HepG2 (cell line): ENCODE measurements around the gene AXIN1. TPM values are rescaled to one million over a fixed set of nuclear protein-coding genes. Genes with fewer than 3 reads are reported as not detected.

Experiments
- CBX1 ChIP-seq: IDR thresholded peaks from one replicate; pipeline ENCODE4 v1.6.1; 2016; ENCODE audit warnings: antibody characterized with exemption, low read depth
- HOXA3 ChIP-seq: sonication (generic); formaldehyde crosslinking; IDR thresholded peaks from 2 replicates; pipeline ENCODE4 v1.5.0; 2020; ENCODE audit warnings: missing genetic modification reagents
- ZNF432 ChIP-seq: sonication (generic); formaldehyde crosslinking; IDR thresholded peaks from 2 replicates; pipeline ENCODE4 v1.5.0; 2020; ENCODE audit warnings: missing genetic modification reagents, mild to moderate bottlenecking, borderline replicate concordance
- ZNF556 ChIP-seq: sonication (generic); formaldehyde crosslinking; IDR thresholded peaks from 2 replicates; pipeline ENCODE4 v1.4.0; 2020; ENCODE audit warnings: mild to moderate bottlenecking, missing genetic modification reagents, borderline replicate concordance
- polyA plus RNA-seq, 8 experiments: library from polyadenylated mRNA; depleted of rRNA in 3 of 8; stranded (reverse) in 7 of 8; unstranded in 1 of 8; fragments of >200 nt; fragmentation: Illumina TruSeq in 4 of 8; extraction: Trizol in 4 of 8; gene quantifications; 2 replicates each; pipeline versions ENCODE4 v1.2.1 to v1.2.3, GENCODE V29; 2011 to 2016; ENCODE audit warnings: low read depth in 4 of 8, missing spikeins in 1 of 8, mixed read lengths in 1 of 8; ENCODE audit not compliant: insufficient read depth in 1 of 8
- total RNA-seq, 5 experiments: library from RNA; depleted of rRNA; stranded (reverse); fragments of >200 nt; fragmentation: Illumina TruSeq; extraction: Trizol; gene quantifications; 2 replicates each; pipeline ENCODE4 v1.2.3, GENCODE V29; 2016; ENCODE audit warnings: low read depth in 1 of 5
- TF ChIP-seq, protein P1 (sequence below): IDR thresholded peaks from 2 replicates; pipeline ENCODE4 v1.6.1; 2016; ENCODE audit warnings: missing compliant biosample characterization, missing genetic modification reagents, borderline replicate concordance
- TF ChIP-seq, protein P2 (sequence below): sonication (generic); formaldehyde crosslinking; IDR thresholded peaks from 2 replicates; pipeline ENCODE4 v1.4.0; 2020; ENCODE audit warnings: mild to moderate bottlenecking, missing genetic modification reagents
- TF ChIP-seq, protein P3 (sequence below), 2 experiments: fragments of 450-650 bp in 1 of 2; sonication (generic) in 1 of 2; formaldehyde crosslinking in 1 of 2; IDR thresholded peaks; 2 replicates each; pipeline versions ENCODE4 v1.6.1 to v1.8.0; 2016 to 2022; ENCODE audit warnings: antibody characterized with exemption in 1 of 2, mild to moderate bottlenecking in 1 of 2, missing genetic modification reagents in 1 of 2

AXIN1 gene
- total and polyA plus RNA-seq, 2 of the 13 experiments (the other 11 are each of a cell fraction or from before 2014, with no cell fraction given), result 24.0 to 26.0 TPM

DNA sequence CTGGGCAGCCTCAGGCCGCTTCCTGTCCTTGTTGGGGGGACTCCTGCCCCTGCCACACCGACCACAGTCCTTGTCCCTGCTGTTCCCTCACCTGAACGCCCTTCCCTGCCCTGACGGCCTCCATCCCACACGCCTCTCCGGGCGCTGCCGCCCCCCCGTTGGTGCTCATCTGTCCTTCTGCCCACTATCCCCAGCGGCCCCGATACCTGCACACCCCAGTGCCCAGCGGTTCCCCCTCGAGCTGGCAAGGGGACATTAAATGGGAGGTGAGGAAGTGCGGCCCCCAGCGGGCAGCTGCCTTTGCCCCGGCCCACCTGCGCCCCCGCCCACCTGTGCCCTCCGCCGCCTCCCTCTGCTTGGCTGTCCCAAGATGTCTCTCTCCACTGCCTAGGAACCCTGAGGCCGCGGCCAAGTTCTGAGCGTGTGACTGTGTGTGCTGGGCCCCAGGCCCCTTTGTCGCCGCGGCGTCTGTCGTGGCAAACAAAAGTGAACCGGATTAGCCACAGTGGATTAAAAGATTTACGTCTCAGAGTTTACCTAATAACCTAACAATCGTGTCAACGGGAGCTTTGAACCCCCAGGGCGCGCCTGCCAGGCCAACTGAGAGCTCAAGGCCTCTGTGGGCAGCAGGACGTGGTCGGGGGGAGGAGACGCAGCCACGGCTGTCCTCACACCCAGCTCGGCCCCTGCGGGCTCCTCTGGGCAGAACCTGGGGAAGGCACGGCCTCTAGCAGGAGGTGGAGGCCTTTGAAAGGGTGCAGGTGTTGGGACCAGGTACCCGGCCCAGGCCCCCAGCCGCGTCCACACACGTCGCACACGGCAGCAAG lies 7.6 kb upstream of the AXIN1 start (continued):
- no peak for TF ChIP-seq CBX1
- TF ChIP-seq ZNF556, result 0 out of 2 replicates have a peak, but pooled peaks have one; percentile 19
- TF ChIP-seq, protein P1, sequence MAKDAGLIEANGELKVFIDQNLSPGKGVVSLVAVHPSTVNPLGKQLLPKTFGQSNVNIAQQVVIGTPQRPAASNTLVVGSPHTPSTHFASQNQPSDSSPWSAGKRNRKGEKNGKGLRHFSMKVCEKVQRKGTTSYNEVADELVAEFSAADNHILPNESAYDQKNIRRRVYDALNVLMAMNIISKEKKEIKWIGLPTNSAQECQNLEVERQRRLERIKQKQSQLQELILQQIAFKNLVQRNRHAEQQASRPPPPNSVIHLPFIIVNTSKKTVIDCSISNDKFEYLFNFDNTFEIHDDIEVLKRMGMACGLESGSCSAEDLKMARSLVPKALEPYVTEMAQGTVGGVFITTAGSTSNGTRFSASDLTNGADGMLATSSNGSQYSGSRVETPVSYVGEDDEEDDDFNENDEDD (CRISPR knock-in tag), result no peak; the same call in 1 of the 2 replicates
- TF ChIP-seq HOXA3 (CRISPR knock-in tag), result 0 out of 2 replicates have a peak, but pooled peaks have one; percentile 38
- TF ChIP-seq, protein P2, sequence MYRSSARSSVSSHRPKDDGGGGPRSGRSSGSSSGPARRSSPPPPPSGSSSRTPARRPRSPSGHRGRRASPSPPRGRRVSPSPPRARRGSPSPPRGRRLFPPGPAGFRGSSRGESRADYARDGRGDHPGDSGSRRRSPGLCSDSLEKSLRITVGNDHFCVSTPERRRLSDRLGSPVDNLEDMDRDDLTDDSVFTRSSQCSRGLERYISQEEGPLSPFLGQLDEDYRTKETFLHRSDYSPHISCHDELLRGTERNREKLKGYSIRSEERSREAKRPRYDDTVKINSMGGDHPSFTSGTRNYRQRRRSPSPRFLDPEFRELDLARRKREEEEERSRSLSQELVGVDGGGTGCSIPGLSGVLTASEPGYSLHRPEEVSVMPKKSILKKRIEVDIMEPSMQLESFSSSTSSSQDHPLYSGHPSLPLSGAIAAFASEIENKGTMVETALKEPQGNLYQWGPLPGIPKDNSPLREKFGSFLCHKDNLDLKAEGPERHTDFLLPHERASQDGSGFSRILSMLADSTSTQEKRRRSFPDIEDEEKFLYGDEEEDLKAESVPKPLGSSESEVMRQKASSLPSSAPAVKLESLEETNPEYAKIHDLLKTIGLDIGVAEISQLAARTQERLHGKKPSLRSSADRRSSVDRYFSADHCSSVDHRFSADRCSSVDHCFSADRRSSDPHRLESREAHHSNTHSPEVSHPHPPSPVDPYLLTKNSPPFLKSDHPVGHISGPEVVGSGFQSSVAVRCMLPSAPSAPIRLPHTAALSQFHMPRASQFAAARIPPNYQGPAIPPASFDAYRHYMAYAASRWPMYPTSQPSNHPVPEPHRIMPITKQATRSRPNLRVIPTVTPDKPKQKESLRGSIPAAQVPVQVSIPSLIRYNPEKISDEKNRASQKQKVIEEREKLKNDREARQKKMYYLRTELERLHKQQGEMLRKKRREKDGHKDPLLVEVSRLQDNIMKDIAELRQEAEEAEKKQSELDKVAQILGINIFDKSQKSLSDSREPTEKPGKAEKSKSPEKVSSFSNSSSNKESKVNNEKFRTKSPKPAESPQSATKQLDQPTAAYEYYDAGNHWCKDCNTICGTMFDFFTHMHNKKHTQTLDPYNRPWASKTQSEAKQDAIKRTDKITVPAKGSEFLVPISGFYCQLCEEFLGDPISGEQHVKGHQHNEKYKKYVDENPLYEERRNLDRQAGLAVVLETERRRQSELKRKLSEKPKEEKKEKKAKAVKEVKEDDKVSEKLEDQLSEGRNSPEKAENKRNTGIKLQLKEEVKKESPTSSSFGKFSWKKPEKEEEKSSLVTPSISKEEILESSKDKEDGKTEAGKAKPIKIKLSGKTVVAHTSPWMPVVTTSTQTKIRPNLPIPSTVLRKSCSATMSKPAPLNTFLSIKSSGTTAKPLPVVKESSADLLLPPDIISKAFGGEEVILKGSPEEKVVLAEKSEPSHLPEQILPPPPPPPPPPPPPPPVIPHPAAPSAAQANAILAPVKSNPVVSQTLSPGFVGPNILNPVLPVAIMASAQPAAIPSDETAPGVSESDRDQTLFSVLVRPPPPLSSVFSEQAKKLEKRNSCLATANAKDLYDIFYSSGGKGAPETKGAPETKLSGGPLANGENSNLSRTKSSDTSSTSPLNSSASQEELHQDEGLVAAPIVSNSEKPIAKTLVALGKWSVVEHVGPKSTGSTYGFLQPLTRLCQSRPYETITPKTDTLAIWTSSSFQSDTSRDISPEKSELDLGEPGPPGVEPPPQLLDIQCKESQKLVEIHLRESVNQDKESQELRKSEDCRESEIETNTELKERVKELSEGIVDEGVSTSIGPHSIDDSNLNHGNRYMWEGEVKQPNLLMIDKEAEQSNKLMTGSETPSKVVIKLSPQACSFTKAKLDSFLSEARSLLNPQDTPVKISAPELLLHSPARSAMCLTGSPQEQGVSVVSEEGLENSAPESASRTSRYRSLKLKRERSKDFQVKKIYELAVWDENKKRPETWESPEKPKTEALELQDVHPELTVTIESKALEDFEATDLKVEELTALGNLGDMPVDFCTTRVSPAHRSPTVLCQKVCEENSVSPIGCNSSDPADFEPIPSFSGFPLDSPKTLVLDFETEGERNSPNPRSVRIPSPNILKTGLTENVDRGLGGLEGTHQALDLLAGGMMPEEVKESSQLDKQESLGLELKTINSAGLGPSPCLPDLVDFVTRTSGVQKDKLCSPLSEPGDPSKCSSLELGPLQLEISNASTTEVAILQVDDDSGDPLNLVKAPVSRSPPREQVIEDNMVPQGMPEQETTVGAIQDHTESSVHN (CRISPR knock-in tag), result no peak
- TF ChIP-seq, protein P3, sequence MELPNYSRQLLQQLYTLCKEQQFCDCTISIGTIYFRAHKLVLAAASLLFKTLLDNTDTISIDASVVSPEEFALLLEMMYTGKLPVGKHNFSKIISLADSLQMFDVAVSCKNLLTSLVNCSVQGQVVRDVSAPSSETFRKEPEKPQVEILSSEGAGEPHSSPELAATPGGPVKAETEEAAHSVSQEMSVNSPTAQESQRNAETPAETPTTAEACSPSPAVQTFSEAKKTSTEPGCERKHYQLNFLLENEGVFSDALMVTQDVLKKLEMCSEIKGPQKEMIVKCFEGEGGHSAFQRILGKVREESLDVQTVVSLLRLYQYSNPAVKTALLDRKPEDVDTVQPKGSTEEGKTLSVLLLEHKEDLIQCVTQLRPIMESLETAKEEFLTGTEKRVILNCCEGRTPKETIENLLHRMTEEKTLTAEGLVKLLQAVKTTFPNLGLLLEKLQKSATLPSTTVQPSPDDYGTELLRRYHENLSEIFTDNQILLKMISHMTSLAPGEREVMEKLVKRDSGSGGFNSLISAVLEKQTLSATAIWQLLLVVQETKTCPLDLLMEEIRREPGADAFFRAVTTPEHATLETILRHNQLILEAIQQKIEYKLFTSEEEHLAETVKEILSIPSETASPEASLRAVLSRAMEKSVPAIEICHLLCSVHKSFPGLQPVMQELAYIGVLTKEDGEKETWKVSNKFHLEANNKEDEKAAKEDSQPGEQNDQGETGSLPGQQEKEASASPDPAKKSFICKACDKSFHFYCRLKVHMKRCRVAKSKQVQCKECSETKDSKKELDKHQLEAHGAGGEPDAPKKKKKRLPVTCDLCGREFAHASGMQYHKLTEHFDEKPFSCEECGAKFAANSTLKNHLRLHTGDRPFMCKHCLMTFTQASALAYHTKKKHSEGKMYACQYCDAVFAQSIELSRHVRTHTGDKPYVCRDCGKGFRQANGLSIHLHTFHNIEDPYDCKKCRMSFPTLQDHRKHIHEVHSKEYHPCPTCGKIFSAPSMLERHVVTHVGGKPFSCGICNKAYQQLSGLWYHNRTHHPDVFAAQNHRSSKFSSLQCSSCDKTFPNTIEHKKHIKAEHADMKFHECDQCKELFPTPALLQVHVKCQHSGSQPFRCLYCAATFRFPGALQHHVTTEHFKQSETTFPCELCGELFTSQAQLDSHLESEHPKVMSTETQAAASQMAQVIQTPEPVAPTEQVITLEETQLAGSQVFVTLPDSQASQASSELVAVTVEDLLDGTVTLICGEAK (IDR thresholded peaks at IDR 0.05), result no peak
- TF ChIP-seq, protein P3 (CRISPR knock-in tag; IDR thresholded peaks at IDR 0.05), result no peak
- TF ChIP-seq ZNF432 (CRISPR knock-in tag), result no peak
